Measurements from ENCODE around the gene SLC6A9.

GRCh38 chr1:43981135-43981491, 50.1 kb downstream of the SLC6A9 start:
- no peak for TF ChIP-seq EP300 (IDR thresholded peaks at IDR 0.05)
- no peak for TF ChIP-seq CTCF (IDR thresholded peaks at IDR 0.05)
- TF ChIP-seq POLR2AphosphoS5 (IDR thresholded peaks at IDR 0.05): no peak

Data from suprapubic skin (tissue), 4 donors.